Naive thymus-derived CD8-positive, alpha-beta T cell (primary cell): ENCODE results near the gene KRT35. TPM values are rescaled to one million over a fixed set of nuclear protein-coding genes. Genes with fewer than 3 reads are reported as not detected.

Source experiments
- ATAC-seq, 2 donors: fragments of 150-1000 bp; cut with Tn5 transposase in 1 of 2; sonication (Bioruptor Pico), chemical (Tn5 transposase) in 1 of 2; 1 replicate in 1 of 2; 2 replicates in 1 of 2; pipeline ENCODE4 v1.10.0; 2021; ENCODE audit warnings: mild to moderate bottlenecking in 2 of 2, moderate library complexity in 2 of 2
- POLR2A ChIA-PET: fragments of 350-600 bp; sonication (Branson Sonifier 250); formaldehyde crosslinking; loops from one replicate; lab custom pipeline; 2021; ENCODE audit warnings: antibody characterized with exemption; lab: Charles Lee
- DNase-seq, 10 donors: peaks; one replicate each; pipeline versions ENCODE4 v3.0.0 to v3.0.0-alpha.2; 2020 to 2022
- H3K27ac Mint-ChIP-seq, 10 donors: one replicate each; pipeline ENCODE4 v1.8.0; 2020 to 2022; ENCODE audit warnings: mild to moderate bottlenecking in 10 of 10, mixed read lengths in 10 of 10, moderate library complexity in 4 of 10, inconsistent platforms in 1 of 10
- H3K27me3 Mint-ChIP-seq, 5 donors: one replicate each; pipeline ENCODE4 v1.8.0; 2021 to 2022; ENCODE audit warnings: mixed read lengths in 5 of 5
- H3K36me3 Mint-ChIP-seq, 3 donors: one replicate each; pipeline ENCODE4 v1.8.0; 2020 to 2022; ENCODE audit warnings: mixed read lengths in 3 of 3, mild to moderate bottlenecking in 2 of 3, inconsistent platforms in 1 of 3
- H3K4me1 Mint-ChIP-seq, 4 donors: one replicate each; pipeline ENCODE4 v1.8.0; 2021 to 2022; ENCODE audit warnings: mixed read lengths in 4 of 4
- H3K4me3 Mint-ChIP-seq, 10 donors: one replicate each; pipeline ENCODE4 v1.8.0; 2020 to 2022; ENCODE audit warnings: mild to moderate bottlenecking in 10 of 10, mixed read lengths in 10 of 10, moderate library complexity in 6 of 10, inconsistent platforms in 1 of 10
- H3K9me3 Mint-ChIP-seq, 9 donors: one replicate each; pipeline ENCODE4 v1.8.0; 2020 to 2022; ENCODE audit warnings: mixed read lengths in 9 of 9, mild to moderate bottlenecking in 3 of 9, inconsistent platforms in 1 of 9, moderate library complexity in 1 of 9
- polyA plus RNA-seq, 3 donors: library from polyadenylated mRNA; unstranded; fragments of 300-500 nt; fragmentation: Illumina TruSeq; gene quantifications; one replicate each; pipeline ENCODE4 v1.2.3, GENCODE V29; 2021
- total RNA-seq, 8 experiments: library from RNA in 2 of 8; stranded (reverse) in 2 of 8; gene quantifications; one replicate each; pipeline ENCODE4 v1.2.3 and lab custom pipeline; 2021 to 2026

KRT35 gene
- total and polyA plus RNA-seq, 5 experiments from 2014 or later, result not detected

DNA sequence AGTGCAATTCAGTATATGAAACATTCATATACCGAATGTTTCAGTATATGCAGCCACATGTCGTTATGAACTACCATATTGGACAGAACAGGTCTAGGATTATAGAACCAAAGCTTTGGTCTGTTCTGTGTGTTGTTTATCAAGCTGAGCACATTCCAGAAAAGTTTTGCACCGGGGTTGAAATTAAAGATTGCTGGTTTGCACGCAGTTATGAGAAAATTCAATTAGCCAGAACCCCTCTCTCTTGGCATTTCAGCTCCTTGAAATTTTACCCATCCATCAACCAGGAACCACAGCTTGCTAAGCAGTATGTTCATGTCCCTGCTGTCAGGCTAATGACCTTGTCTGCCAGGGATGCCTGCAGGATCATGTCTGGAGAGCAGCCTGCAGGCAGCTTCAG lies 23.3 kb downstream of the KRT35 start:
- peaks cover 0 to 3% (median 0%) of the 10 kb centered on the region in 4 donors for H3K4me1 Mint-ChIP-seq
- no peaks in the 10 kb centered on the region for H3K9me3 Mint-ChIP-seq
- no peak for DNase-seq
- H3K27me3 Mint-ChIP-seq, result peaks cover 0 to 10% (median 4%) of the 10 kb centered on the region in 5 donors
- H3K4me3 Mint-ChIP-seq, result no peak overlapping the region
- H3K36me3 Mint-ChIP-seq, result no peaks in the 10 kb centered on the region
- no peak overlapping the region for H3K27ac Mint-ChIP-seq
- POLR2A ChIA-PET, result no interaction called here
- ATAC-seq, result no peak

DNA sequence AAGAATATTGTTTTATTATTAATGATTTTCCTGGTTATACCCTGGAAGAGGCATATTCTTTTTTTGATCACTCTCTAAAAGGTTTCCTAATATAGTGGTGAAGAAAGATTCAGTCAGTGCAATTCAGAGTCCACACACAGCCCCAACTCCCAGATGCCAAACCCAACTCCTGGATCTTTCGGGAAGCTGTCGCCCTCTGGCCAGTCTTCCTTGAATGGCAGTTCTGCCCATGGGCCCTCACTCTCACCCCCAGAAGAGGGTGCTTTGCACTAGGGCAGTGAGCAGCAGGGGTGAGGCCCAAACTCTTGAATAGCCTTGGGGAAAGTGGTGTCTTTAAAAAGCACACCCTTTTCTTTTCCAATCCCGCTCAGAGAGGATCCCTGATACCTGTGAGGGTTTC lies 24.7 kb downstream of the KRT35 start:
- no peak overlapping the region for H3K4me3 Mint-ChIP-seq
- H3K27ac Mint-ChIP-seq, result no peak overlapping the region
- POLR2A ChIA-PET, result no interaction called here
- ATAC-seq (no peak), DNase-seq (no peak)
- H3K36me3 Mint-ChIP-seq, result no peaks in the 10 kb centered on the region
- no peaks in the 10 kb centered on the region for H3K9me3 Mint-ChIP-seq
- H3K27me3 Mint-ChIP-seq, result peaks cover 0 to 6% (median 1%) of the 10 kb centered on the region in 5 donors
- H3K4me1 Mint-ChIP-seq, result peaks cover 0 to 3% (median 0%) of the 10 kb centered on the region in 4 donors

DNA sequence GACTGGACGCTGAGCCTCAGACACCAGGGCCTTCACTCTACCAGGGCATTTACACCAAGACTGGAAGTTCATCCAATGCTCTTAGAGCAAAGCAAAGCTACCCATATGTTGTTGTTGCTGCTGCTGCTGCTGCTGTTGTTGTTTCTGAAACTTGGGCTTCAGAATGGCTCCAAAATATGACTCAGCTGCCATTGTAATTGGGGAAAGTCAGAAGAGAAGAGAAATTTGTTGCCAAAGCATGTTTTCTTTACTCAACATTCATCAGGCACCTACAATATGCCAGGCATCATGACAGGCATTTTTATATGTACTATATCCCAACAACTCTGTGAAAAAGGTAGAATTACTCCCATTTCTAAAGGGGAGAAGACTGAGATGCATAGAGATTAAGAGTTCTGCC lies 25.7 kb downstream of the KRT35 start:
- no peak for DNase-seq
- H3K9me3 Mint-ChIP-seq, result no peaks in the 10 kb centered on the region
- H3K4me3 Mint-ChIP-seq, result no peak overlapping the region
- POLR2A ChIA-PET, result no interaction called here
- no peak for ATAC-seq
- peaks cover 0 to under 1% (median 0%) of the 10 kb centered on the region in 4 donors for H3K4me1 Mint-ChIP-seq
- H3K36me3 Mint-ChIP-seq, result no peaks in the 10 kb centered on the region
- H3K27me3 Mint-ChIP-seq, result peaks cover 1 to 6% (median 4%) of the 10 kb centered on the region in 5 donors
- H3K27ac Mint-ChIP-seq, result no peak overlapping the region

DNA sequence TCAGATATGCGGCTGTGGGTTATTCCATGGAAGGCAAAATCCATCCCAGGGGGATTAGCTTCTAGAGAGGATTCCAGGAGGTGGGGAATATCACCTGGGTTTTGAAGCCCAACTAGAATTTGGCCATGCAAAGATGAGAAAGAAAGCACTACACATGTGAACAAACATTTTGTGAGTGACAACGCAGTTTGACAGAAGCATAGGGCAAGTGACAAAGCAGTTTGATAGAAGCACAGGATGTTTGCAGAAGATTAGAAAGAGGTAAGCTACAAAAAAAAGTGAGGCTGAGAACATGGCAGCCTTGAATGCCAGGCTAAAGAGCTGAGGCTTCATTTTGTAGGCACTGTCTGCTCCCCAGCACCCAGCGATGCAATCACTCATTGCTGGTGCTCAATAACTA lies 27.9 kb downstream of the KRT35 start:
- no peak for DNase-seq
- H3K4me1 Mint-ChIP-seq, result no peaks in the 10 kb centered on the region
- H3K9me3 Mint-ChIP-seq, result no peaks in the 10 kb centered on the region
- no peak overlapping the region for H3K27ac Mint-ChIP-seq
- H3K36me3 Mint-ChIP-seq, result no peaks in the 10 kb centered on the region
- no peak overlapping the region for H3K4me3 Mint-ChIP-seq
- ATAC-seq, result no peak
- H3K27me3 Mint-ChIP-seq, result peaks cover 2 to 9% (median 3%) of the 10 kb centered on the region in 5 donors
- POLR2A ChIA-PET, result no interaction called here

GRCh38 chr17:41452281-41452680 lies 28.7 kb downstream of the KRT35 start:
- Mint-ChIP-seq H3K4me1 (no peaks in the 10 kb centered on the region), H3K27ac (peak overlapping the region in 1 of 10 donors; percentile 35), H3K9me3 (no peaks in the 10 kb centered on the region), H3K36me3 (no peaks in the 10 kb centered on the region), H3K4me3 (no peak overlapping the region), H3K27me3 (peaks cover 2 to 9% (median 3%) of the 10 kb centered on the region in 5 donors)
- ATAC-seq, result no peak
- POLR2A ChIA-PET, result no interaction called here
- no peak for DNase-seq

- ATAC-seq (no peak), DNase-seq (no peak)
- Mint-ChIP-seq H3K4me3 (no peak overlapping the region), H3K9me3 (no peaks in the 10 kb centered on the region), H3K27ac (peak overlapping the region in 1 of 10 donors; percentile 75), H3K27me3 (peaks cover 2 to 9% (median 5%) of the 10 kb centered on the region in 5 donors), H3K4me1 (peaks cover 0 to 2% (median 0%) of the 10 kb centered on the region in 4 donors), H3K36me3 (no peaks in the 10 kb centered on the region)
- POLR2A ChIA-PET, result no interaction called here
These were observed 29.7 kb downstream of the KRT35 start for GRCh38 chr17:41451154-41451728.

DNA sequence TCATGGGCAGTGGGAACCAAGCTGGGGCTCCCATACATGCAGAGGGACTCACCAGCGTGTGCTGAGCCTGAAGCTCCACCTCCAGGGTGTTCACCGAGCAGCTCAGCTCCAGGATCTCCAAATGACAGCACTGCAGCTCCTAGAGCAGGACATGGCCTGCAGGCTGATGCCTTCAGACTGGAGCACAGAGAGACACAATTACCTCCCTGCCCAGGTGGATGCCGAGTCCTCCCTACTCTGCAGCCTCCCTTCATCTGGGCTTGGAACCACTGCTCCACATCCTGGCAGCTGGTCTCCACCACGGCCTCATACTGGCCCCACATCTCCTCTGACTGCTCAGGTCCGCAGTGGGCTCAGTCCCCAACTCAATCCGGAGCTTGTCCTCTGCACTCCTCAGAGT lies 31.9 kb downstream of the KRT35 start:
- Mint-ChIP-seq H3K27ac (peak overlapping the region in 1 of 10 donors; percentile 14), H3K4me1 (peaks cover 0 to 2% (median 0%) of the 10 kb centered on the region in 4 donors), H3K9me3 (no peaks in the 10 kb centered on the region), H3K27me3 (peaks cover 2 to 15% (median 8%) of the 10 kb centered on the region in 5 donors), H3K36me3 (no peaks in the 10 kb centered on the region), H3K4me3 (no peak overlapping the region)
- no peak for DNase-seq
- ATAC-seq, result no peak
- POLR2A ChIA-PET, result no interaction called here

DNA sequence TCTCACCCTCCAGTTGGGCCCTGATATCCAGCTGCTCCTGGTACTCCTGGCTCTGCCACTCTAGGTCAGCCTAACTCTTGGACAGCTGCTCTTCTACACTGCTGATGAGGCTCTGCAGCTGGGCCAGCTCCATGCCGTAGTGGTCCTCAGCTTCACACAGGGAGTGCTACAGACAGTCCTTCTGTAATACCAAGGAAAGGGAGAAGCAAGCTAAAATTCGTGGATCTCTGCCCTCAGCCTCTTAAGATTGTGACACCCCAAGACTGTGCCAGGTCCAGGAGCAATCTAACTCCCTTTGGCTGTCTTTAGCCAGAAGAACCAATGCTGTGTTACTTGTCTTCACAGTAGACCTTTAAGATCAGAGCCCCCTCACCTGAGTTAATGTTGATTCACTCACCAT lies 32.4 kb downstream of the KRT35 start:
- no peak overlapping the region for H3K4me3 Mint-ChIP-seq
- H3K36me3 Mint-ChIP-seq, result no peaks in the 10 kb centered on the region
- H3K27me3 Mint-ChIP-seq, result peaks cover 2 to 20% (median 8%) of the 10 kb centered on the region in 5 donors
- POLR2A ChIA-PET, result no interaction called here
- peaks cover 0 to 2% (median 0%) of the 10 kb centered on the region in 4 donors for H3K4me1 Mint-ChIP-seq
- H3K27ac Mint-ChIP-seq, result peak overlapping the region in 1 of 10 donors; percentile 48
- H3K9me3 Mint-ChIP-seq, result no peaks in the 10 kb centered on the region
- DNase-seq (no peak), ATAC-seq (no peak)

GRCh38 chr17:41446806-41447205 lies 34.1 kb downstream of the KRT35 start:
- Mint-ChIP-seq H3K9me3 (no peaks in the 10 kb centered on the region), H3K27ac (no peak overlapping the region), H3K27me3 (peaks cover 2 to 27% (median 8%) of the 10 kb centered on the region in 5 donors), H3K36me3 (no peaks in the 10 kb centered on the region), H3K4me3 (no peak overlapping the region), H3K4me1 (peaks cover 0 to 2% (median 0%) of the 10 kb centered on the region in 4 donors)
- DNase-seq (no peak), ATAC-seq (no peak)
- POLR2A ChIA-PET, result no interaction called here

GRCh38 chr17:41444640-41445039 lies 36.3 kb downstream of the KRT35 start:
- Mint-ChIP-seq H3K9me3 (no peaks in the 10 kb centered on the region), H3K4me3 (no peak overlapping the region), H3K27me3 (peaks cover 0 to 18% (median 4%) of the 10 kb centered on the region in 5 donors), H3K4me1 (peaks cover 0 to 2% (median 0%) of the 10 kb centered on the region in 4 donors), H3K36me3 (no peaks in the 10 kb centered on the region), H3K27ac (peak overlapping the region in 1 of 10 donors; percentile 3)
- DNase-seq, result no peak
- POLR2A ChIA-PET, result no interaction called here
- ATAC-seq, result no peak

DNA sequence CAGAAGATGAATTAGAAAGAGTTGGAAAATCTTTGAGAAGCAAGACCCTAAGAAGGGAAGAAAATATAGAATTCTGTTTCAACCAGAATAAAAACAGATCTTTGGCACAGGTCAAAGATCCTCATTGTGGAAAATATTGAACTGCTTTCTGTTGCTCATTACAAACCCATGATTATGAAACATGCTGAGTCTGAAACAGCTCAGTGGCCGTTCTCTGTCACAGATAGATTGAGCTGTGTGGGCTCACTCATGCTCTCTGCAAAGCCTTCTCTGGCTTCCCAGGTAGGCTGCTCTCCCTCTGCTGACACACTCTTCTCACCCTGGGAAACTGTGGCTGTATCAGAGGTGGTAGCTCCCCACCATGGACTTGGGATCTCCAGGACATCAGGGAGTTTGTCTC lies 36.8 kb downstream of the KRT35 start:
- no peaks in the 10 kb centered on the region for H3K9me3 Mint-ChIP-seq
- H3K27ac Mint-ChIP-seq, result peak overlapping the region in 2 of 10 donors; percentile 47 to 53
- H3K27me3 Mint-ChIP-seq, result peaks cover 0 to 18% (median 4%) of the 10 kb centered on the region in 5 donors
- H3K4me1 Mint-ChIP-seq, result peaks cover 0 to 2% (median 0%) of the 10 kb centered on the region in 4 donors
- no peak overlapping the region for H3K4me3 Mint-ChIP-seq
- DNase-seq (no peak), ATAC-seq (no peak)
- POLR2A ChIA-PET, result no interaction called here
- H3K36me3 Mint-ChIP-seq, result no peaks in the 10 kb centered on the region

DNA sequence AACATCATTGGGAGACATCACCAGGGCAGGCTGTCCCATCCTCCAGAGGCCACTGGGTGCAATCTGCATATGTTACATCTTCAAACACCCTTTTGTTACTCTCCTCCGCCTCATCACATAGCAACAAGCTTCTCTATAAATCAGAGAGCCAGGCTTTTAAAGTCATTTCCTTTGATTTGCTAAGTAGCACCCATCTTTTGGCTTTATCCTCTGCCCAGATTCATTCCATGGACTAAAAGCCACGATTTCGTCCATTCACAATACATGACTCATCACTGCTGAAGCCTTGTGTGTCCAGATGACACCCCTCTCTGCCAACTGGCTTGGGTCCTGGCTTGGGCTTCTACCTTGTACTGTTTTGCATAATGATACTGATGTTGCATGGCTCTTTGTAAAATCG lies 38.2 kb downstream of the KRT35 start:
- Mint-ChIP-seq H3K9me3 (no peaks in the 10 kb centered on the region), H3K36me3 (no peaks in the 10 kb centered on the region), H3K4me1 (peaks cover 0 to 2% (median 0%) of the 10 kb centered on the region in 4 donors), H3K4me3 (no peak overlapping the region), H3K27ac (peak overlapping the region in 1 of 10 donors; percentile 5), H3K27me3 (peaks cover 0 to 18% (median 4%) of the 10 kb centered on the region in 5 donors)
- ATAC-seq (no peak), DNase-seq (no peak)
- POLR2A ChIA-PET, result no interaction called here

DNA sequence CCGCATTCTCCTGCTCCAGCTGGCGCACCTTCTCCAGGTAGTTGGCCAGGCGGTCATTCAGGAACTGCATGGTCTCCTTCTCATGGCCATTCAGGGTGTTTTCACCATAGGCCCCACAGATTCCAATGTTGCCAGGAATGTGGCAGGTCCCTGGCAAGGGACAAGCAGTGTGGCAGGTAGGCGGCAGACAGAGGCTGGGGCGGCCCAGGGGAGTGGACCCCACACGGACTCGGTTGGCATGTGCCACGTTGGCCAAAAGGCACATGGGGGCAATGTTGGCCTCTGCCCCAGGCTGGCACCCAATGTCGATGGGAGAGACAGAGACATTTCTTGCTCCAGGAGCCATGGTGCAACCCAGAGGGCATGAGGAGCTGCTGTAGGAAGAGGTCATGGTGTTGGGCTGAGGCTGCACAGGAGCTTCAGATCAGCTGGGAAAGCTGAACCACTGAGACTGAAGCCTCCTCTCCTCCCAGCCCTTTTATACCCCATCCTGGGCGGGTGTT lies 40.4 kb downstream of the KRT35 start, which contains the start of gene KRT38:
Gene KRT38 (minus strand): TSS at position 453 of the 503 bp plus-strand sequence. CDS start 62 bp downstream, at position 391.
- Mint-ChIP-seq H3K36me3 (no peaks in the 10 kb centered on the region), H3K27ac (peak within 1 kb of the TSS in 1 of 10 donors; percentile 51), H3K9me3 (no peaks in the 10 kb centered on the region), H3K4me1 (no peaks in the 10 kb centered on the region), H3K27me3 (peaks cover 0 to 18% (median 3%) of the 10 kb centered on the region in 5 donors), H3K4me3 (no peak within 1 kb of the TSS)
- POLR2A ChIA-PET, result interaction anchor here (1.0 kb wide), 1 partner anchor 300 kb away, joined by 3 read pairs; no protein-coding TSS in a partner anchor
- DNase-seq (no peak), ATAC-seq (no peak)
